Measurements from ENCODE around the gene ITK.
"Not testable (repeated sequence)": the region's sequence is repeated elsewhere in the genome, so short reads cannot be mapped to it uniquely, and the experiment has no call there.

Gene ITK

DNA sequence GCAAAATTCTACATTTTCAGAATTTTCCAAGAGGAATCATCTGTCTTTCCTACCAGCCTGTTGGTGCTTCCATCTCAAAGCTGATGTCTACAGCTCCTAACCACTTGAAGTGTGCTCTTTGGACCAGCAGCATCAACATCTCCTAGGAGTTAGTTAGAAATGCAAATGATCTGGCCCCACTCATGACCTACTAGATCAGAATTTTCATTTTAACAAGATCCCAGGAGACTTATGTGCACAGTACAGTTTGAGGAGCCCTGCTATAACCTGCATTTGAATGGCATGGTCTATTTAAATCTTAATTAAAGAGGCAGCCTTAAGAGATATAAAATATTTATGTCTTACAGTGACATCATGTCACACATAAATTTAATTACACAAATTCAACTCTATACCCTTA lies 33.8 kb downstream of the ITK start:
- DNase-seq: no peak

DNA sequence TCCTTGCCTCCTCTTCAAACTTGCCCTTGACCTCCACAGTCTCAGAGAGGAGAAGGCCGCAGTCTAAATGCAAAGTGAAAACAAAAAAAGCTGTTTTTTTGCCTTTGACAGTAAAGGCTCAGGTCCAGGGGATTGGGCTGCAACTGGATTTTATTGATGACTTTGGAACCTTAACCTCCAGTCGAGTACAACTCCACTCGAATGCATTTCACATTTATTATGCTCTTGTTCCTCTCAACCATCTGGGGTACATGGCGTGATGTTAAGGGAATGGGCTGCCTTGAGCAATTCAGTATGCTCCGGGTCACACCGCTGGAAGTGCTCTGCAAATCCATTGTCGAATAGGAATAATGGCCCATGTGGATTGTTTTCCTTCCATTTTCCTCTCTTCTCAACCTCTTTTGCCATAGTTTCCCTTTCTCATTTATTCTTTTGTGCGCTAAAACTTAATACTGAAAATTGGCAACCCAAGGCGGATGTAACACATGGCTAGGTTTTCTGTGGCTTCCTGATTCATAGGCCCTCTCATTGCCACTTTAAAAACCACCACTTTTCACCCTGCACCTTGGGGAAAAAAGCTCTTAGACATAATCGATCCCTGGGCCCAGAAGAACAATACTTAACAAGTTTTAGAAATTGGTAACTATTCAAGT lies 34.3 kb downstream of the ITK start:
- DNase-seq: no peak

DNA sequence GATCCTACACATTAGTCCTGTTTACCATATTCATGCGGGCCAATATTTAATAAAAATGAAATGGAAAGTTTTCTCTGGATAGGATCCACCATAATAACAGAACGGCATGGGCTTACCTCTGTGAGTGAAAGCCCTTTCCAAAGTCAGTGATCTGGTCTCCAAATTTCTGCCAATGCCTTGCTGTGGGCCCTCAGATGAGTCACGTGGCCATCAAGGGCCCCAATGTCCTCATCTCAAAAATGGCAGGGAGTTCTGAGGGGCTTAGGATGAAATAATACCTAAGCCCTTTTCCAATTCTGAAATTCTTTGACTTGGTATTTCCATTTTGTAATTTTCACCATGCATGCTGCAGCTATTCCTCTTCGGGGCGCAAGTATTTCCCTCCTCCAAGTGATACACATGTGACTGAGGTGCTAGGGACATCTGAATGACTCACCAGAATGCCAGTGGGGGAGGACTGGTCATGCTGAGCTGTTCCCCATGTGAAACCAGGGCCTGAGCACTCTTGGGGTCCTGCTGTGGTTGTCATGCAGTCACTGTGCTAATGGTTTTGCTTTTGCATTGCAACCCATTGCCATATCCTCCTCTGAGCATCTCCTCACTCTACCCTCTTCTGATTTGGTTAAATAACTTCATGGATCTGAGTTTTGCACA lies 35.0 kb downstream of the ITK start:
- no peak for DNase-seq

DNA sequence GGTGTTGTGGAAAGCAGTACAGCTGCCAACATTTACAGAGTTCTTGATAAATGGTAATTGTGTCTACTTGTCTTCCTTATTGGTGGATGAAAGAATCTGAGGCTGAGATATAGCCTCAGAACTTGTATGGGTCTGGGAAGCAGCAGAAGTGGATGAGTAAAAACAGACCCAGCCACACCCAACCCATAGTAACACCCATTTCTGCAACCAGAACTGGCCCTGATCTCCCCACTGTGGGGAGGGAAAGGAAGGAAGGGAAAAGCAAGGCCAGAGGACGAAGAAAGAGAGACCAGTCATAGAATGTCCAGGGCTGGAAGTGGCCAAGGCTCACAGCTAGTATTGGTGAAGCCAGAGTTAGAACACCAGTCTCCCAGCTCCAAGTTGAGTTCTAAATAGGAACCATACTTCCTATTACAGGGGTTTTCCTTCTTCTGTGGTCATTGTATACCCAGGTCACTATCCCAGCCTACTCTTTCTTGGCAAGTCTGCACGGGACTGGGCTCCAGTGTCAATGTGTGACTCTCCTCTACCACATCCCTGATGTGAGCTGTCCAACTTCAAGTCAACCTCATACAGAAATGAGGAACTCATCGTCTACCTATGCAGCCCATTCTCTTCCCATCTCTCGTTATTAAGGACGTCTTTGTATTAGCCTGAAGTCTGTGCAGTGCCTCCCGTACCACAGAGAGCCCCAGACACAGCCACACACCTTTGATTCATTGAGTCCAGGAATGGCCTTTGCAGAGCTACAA lies 35.9 kb downstream of the ITK start:
- no peak for DNase-seq

DNA sequence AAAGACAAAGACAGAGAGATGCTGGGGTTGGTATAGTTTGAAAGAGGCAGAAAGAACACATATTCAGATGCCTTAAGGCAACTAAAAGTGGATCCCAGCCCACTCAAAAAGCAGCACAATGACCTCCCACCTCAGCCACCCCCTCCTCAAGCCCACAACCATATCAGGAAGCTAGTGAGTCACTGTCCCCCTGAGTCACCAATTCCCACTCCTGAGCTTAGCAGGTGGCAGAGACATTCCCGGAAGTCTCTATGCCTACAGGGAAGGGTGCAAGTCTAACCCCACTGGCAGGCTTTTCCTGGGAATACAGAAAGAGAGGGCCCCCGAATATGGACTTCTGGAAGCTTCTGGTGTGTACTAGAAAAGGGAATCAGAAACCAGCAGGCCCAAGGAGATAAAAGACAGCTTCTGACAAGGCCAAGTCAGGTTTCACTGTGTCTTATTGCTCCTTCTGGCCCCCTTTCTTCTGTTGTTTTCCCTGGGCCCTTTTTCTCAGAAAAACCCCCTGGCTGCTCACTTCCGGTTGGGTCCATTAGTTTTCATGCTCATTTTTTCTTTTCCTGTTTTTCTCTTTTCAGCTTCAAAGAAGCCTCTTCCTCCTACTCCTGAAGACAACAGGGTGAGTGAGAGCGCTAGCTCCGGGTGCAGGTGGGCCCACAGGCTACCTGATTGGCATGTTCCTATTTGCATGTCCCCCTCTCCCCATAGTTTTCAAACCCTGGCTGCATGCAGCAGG lies 36.8 kb downstream of the ITK start:
- DNase-seq: no peak

DNA sequence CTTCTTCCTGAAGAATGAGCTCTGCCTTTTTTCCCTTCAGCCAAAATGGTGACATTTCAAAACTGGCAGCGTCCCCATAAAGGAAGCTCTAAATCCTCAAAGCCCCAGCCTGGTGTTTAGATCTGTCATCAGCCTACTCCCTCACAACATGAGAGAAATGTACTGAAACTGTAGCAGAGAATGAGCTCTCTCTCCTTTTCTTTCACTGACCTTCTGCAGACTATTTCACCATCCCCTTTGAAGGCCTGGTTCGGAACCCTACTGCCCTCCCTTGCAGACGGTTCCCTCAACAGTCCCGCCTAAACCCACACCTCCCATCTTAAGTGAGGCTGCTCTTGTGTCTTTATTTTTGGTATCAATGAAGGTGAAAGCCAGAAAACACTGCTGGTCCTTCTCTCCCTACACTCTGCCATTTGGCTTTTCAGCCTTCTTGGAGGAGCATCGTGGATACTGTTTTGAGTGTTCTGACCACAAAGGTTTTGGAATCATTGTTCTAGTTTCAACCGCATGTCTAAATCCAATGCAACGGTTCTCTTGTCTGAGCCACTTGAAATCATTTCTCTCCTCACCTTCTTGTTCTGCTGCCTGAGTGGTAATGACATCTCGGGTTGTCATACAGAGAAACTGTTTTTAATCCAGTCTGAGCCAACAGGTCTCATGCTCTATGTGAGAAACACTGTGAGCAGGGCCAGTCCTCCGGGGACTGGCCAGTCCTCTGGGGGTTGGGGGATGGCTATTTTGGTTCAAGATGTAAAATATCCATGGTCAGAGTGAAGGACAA lies 39.0 kb downstream of the ITK start:
- no peak for DNase-seq

DNA sequence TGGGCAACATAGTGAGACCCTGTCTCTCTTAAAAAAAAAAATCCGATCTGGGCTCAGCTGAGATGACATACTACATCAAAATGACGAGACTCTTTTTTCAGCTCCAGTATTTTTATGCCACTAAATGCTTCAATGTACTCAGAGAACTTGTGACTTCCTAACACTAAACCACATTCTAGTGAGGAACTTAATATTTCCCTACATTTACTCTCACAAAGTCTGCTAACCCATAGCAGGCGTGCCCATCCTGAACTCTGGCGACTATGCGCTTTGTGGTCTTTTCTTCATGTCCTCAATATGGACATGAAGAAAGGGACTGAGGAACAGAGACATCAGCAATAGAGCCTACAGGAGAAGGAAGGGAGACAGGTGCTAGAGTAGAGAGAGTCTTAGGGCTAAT lies 41.3 kb downstream of the ITK start:
- no peak for DNase-seq

DNA sequence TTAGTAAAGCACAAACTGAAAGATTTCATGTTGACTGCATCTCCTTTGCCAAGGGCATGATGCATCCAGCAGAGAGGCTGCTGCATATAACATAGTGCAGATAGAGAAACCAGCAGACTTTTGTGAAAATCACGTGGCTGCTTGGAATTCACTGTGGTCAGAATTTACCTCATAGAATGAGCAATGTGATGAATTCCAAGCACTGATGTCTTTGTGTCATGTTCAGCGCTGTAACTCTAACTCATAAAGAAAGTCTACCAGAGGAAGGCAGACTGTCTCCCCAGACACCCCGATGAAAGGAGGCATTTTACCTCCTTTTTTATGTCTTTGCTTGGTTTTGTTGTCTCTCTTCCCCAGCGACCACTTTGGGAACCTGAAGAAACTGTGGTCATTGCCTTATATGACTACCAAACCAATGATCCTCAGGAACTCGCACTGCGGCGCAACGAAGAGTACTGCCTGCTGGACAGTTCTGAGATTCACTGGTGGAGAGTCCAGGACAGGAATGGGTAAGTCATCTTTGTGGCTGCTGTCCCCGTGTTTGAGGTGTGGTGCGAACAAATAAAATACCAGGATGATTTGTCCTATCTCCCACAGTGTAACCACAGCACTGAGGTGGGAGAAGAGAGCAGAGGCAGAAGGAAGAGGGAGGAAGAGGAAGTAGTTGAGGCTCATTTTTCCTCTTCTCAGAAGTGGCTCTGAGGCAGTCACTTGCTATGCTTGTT lies 42.0 kb downstream of the ITK start:
- DNase-seq: no peak

DNA sequence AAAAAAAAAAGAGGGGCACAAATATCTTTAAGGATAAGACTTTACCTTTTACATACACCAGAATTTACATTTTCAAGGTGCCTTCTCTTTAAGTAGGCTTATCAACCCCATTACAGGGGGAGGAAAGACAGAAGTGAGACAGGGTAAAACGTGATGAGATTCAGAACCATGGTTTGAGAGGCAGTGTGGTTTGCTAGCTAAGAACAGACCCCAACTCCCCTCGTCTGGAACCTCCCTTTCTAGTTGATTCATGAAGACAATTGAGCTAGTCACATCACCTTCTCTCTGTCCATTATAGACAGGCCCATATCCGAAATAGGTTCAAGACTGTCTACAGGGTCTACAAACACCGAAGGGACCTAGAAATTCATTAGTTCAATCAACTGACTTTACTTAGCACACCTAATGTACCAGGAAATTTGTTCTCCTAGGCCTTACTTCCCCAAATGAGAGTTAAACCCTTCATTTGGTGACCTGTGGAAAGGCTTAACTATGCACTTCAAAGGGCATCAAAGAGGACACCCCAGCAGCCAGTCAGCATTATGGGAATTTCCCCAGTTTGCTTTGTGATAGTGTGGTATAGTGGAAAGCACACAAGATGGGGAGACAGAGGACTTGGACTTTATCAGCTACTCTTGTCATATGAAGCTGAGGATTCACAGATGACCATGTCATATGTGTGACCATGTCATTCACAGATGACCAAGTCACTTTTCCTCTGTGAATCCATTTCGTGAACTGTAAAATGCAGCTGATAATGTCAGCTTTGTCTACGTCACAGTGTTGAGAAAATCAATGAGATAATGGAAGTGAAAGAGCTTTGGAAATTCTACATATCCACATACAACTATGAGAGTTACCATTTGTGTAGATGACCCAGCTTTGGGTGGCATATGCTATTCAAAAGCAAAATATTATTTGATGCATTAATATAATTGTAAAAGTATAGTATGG lies 45.1 kb downstream of the ITK start:
- DNase-seq: no peak

DNA sequence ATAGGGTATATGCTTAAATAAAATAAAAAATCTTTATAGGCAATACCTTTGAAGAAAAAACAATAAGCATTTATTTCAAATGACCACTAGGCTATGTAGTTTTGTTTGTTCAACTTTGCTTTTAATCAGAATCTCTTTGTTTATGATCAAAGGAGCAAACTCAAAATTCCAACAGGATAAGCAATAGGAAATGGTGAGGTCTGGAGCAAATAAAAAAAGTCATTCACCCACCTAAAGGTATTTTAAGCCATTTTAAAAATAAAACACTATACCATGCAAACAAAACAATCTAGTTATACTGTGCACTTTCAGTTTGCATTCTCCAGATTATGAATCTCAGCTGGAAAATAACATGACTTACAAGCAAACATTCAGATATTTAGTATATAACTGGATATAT lies 50.0 kb downstream of the ITK start:
- no peak for DNase-seq

DNA sequence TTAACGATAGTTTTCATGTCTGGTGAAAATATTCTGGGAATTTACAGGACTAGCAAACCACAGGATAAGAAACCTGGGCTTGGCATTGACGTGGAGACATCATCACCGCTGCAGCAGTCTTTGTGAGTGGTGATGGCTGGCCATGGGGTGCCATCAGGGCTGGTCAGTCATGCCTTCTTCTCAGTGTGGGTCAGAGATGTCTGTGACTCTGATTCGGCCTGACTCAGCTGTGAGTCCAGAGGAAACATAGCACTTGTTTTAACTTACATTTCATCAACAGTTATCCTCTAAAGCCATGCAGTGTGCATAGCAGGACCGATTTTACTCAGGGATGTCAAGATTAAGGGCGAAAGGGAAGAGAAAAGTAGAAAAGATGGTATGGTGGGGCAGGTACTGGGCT lies 52.1 kb downstream of the ITK start:
- no peak for DNase-seq

DNA sequence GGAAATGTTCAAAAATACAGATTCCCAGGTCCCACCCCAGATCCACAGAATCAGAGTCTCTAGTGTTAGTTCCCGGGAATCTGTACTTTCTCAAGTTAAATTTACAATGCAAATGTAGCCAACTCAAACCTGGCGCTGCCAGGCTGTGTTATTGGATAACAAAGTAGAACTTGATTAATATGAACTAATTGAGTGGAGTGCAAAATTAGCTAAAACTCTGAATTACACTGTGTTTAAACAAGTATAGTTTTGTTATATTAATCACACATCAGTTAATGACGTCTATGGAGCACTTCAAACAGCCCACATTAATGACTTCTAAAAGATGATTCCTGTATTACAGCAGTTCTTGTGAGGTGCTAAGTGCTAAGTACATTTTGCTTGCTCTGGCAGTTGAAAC lies 52.9 kb downstream of the ITK start:
- no peak for DNase-seq

DNA sequence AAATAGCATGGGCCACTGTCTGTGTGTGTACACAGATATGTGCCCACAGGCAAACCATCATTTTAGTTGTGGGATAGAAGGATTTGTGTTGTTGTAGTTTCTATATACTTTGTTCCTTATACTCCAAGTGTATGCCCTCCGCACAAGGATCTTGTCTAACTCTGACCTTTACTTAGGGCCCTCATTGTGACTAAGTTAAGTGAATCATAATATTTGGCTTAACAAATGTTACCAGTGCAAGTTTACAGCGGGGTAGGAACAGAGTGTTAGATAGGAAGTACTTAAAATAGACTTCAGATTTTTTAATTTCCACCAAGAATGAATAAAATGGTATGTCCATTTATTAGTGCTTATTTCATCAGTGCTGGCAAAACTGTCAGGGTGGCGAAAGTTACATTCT lies 55.8 kb downstream of the ITK start:
- no peak for DNase-seq

DNA sequence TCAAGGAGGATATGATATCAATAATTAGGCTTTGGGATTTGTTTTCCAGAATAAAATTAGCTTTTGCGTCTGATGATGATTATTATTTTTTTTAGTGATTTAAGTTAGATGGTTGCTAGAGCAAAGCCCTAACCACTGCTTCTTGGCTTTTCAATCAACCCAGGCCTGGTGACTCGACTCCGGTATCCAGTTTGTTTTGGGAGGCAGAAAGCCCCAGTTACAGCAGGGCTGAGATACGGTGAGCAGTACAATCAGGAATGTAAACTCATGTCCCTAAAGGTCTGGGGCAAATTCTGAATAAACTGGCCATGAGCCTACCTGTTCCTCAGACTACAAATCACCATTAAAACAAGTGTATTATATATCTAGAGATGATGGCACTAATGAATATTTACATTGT lies 60.8 kb downstream of the ITK start:
- DNase-seq: no peak

DNA sequence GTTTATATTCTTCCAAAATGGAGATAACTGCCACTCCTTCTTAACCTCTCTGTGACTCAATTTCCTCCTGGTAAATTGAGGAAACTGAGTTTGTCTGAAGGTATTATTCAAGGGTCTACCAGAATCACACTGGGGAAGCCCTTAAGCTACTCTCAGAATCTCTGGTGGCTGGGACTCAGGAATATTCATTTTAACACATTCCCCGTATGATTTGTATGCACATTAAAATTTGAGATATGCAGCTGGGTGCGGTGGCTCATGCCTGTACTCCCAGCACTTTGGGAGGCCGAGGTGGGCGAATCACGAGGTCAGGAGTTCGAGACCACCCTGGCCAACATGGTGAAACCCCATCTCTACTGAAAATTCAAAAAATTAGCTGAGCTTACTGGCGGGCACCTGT lies 64.1 kb downstream of the ITK start:
- DNase-seq: not testable (repeated sequence)

DNA sequence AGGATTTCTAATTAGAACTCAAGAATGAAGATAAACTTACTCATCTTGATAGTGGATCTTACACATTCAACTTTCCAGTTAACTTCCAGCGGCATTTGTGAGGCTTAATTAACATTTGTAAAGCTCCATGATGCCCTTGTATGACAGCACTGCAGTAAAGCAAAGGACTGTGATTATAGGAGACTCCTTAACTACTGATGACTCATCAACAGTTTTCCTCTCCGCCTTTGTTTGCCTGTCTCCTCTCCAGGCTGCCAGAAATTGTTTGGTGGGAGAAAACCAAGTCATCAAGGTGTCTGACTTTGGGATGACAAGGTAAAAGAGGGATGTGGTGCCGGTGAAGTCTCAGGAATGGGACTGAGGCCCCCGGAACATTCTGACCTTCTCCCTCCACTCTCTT lies 64.8 kb downstream of the ITK start:
- DNase-seq: no peak

DNA sequence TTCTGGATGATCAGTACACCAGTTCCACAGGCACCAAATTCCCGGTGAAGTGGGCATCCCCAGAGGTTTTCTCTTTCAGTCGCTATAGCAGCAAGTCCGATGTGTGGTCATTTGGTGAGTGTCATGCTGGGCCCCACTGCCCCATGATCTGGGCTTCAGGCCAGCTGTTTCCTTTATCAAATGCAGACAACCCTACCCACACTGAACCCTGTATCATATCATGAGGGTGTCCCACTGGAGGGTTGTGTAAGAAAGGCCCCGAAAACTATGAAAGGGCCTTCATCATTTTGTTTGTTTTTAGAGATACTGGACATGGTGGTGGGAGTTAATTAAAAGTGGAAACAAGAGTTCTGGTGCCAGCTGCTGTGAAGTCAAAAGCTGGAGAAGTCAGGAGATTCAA lies 65.2 kb downstream of the ITK start:
- DNase-seq: no peak

DNA sequence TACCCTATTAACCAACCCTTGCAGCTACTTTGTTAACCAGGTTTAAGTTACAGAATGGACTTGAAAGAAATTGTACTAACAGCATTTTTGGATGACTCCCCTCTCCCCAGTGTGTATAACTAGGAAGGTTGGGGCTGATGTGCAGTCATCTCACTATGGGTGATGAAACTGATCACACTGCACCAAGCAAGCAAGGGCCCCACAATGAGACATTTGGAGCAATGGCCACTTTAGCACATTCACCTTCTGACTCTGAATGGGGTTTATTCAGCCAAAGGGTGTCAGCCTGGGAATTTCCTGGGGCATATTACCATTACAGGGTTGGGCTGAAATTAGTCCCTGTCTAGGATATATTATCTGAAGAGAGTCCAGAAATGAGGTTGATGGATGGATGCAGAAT lies 66.6 kb downstream of the ITK start:
- no peak for DNase-seq

DNA sequence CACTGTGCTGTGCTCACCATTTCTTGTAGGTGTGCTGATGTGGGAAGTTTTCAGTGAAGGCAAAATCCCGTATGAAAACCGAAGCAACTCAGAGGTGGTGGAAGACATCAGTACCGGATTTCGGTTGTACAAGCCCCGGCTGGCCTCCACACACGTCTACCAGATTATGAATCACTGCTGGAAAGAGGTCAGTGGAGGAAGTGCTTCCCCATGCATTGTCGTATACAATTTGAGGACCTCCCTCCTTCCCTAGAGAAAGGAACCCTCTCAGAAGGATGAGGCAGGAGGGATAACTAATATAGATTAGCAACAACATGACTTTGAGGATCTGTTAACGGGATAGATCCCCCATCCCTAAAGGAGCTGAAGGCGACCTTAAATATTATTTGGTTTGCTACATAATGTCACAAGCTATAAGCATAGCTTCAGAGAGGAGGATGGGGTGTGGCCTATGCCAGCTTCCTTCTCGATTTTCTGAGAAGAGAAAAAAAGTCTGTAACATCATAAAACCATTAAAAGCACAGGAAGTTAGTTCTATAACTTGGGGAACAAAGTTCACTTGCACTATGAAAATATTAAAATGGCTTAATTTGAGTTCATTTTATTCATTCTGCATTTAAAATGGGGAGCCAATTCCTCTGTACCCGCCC lies 68.3 kb downstream of the ITK start:
- DNase-seq: no peak

DNA sequence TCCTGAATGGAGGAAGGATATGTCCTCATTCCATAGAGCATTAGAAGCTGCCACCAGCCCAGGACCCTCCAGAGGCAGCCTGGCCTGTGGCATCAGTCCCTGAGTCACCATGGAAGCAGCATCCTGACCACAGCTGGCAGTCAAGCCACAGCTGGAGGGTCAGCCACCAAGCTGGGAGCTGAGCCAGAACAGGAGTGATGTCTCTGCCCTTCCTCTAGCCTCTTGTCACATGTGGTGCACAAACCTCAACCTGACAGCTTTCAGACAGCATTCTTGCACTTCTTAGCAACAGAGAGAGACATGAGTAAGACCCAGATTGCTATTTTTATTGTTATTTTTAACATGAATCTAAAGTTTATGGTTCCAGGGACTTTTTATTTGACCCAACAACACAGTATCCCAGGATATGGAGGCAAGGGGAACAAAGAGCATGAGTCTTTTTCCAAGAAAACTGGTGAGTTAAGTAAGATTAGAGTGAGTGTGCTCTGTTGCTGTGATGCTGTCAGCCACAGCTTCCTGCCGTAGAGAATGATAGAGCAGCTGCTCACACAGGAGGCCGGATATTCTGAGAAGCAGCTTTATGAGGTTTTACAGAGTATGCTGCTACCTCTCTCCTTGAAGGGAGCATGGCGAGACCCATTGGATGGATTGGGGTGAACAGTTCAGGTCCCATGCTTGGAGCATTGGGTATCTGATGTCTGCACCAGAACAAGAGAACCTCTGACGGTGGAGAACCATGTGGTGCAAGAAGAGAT lies 72.2 kb downstream of the ITK start:
- no peak for DNase-seq

All from NCI-H2029 treated with DMSO at 0.1 percent for 48 hours (cell line).